Vagina (tissue), 2 donors: ENCODE results near the gene CIAO3.

Experiments used
- CTCF ChIP-seq, 3 experiments: fragments of 450-650 bp in 2 of 3; fragments of 200-600 bp in 1 of 3; sonication (generic) in 1 of 3; IDR thresholded peaks; one replicate each; pipeline ENCODE4 v1.5.1; 2017 to 2019; ENCODE audit warnings: antibody characterized with exemption in 3 of 3, mild to moderate bottlenecking in 2 of 3, moderate library complexity in 2 of 3
- POLR2A ChIP-seq, 2 donors: fragments of 450-650 bp; IDR thresholded peaks; one replicate each; pipeline ENCODE4 v1.6.1; 2017; ENCODE audit warnings: antibody characterized with exemption in 2 of 2, mild to moderate bottlenecking in 2 of 2, moderate library complexity in 2 of 2
- POLR2AphosphoS5 ChIP-seq, 2 donors: sonication (generic); formaldehyde crosslinking; IDR thresholded peaks; one replicate each; pipeline ENCODE4 v1.9.0; 2017; ENCODE audit warnings: antibody characterized with exemption in 2 of 2, mild to moderate bottlenecking in 2 of 2, low read depth in 1 of 2; ENCODE audit not compliant: insufficient read depth in 1 of 2

GRCh38 chr16:779561-779960, 38.8 kb upstream of the CIAO3 start:
- TF ChIP-seq CTCF (IDR thresholded peaks at IDR 0.05) (no peak), POLR2AphosphoS5 (IDR thresholded peaks at IDR 0.05; ENCODE audit: insufficient read depth in 1 of 2, low read depth in 1 of 2) (no peak), POLR2A (IDR thresholded peaks at IDR 0.05) (no peak)
